ENCODE data around the gene MAT1A. TPM values are rescaled to one million over a fixed set of nuclear protein-coding genes. Genes with fewer than 3 reads are reported as not detected.

MAT1A gene
- total RNA-seq, 1 donor from 2014 or later, result not detected

GRCh38 chr10:80292607-80293239 is 3.3 kb upstream of the MAT1A start:
- TF ChIP-seq CTCF (conservative IDR thresholded peaks at IDR 0.05), result no peak
- H3K9me3 Mint-ChIP-seq, result peaks cover 9% of the 10 kb centered on the region
- peaks cover 16% of the 10 kb centered on the region for H3K4me1 Mint-ChIP-seq
- no peak for DNase-seq (ENCODE audit: low read depth, low spot score)
- H3K27ac Mint-ChIP-seq (ENCODE audit: unreplicated experiment), result no peak overlapping the region
- H3K36me3 Mint-ChIP-seq (ENCODE audit: low read depth), result peaks cover under 1% of the 10 kb centered on the region
- H3K4me3 Mint-ChIP-seq, result no peak overlapping the region
- peaks cover 2% of the 10 kb centered on the region for H3K27me3 Mint-ChIP-seq (ENCODE audit: low read depth)

DNA sequence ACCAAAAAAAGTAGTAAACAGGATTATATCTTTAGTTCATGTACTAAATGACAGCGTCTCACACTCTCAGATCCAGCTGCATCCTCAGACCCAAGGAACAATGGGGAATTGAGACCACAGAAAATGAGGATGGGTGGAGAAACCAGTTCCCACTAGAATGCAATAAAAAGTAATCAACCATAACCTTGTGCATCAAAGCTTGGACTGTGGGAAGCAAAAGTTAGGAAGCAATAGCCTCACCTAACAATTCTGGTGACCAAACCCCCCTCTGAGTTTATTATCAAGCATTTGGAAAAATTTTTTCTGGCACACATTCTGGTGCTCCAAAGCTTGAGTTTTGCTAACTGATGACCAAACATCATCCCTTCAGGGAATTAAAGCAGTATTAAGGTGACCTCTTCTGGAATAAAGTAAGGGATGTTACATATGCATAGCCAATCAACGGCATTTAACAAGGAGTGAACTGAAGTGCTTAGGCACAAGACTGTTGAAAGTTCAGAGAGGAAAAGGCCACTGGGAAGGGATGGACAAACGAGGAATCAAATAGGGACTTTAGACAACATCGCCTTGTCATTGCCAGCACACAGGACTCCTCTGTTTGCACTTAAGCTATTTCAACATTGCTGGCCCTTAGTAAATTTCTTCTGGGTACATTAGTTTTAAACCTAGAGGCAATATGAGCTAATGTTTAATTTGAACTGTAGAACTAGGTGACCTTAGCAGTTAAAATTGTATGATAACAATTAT is 1.2 kb upstream of the MAT1A start:
- H3K4me3 Mint-ChIP-seq, result no peak overlapping the region
- TF ChIP-seq CTCF (conservative IDR thresholded peaks at IDR 0.05), result no peak
- H3K27ac Mint-ChIP-seq (ENCODE audit: unreplicated experiment), result no peak overlapping the region
- no peaks in the 10 kb centered on the region for H3K36me3 Mint-ChIP-seq (ENCODE audit: low read depth)
- H3K9me3 Mint-ChIP-seq, result peaks cover 5% of the 10 kb centered on the region
- no peak for DNase-seq (ENCODE audit: low read depth, low spot score)
- H3K27me3 Mint-ChIP-seq (ENCODE audit: low read depth), result peaks cover 2% of the 10 kb centered on the region
- H3K4me1 Mint-ChIP-seq, result peaks cover 16% of the 10 kb centered on the region

GRCh38 chr10:80288849-80289248 is 609 bp downstream of the MAT1A start:
- Mint-ChIP-seq H3K4me1 (peaks cover 16% of the 10 kb centered on the region), H3K36me3 (ENCODE audit: low read depth) (no peaks in the 10 kb centered on the region), H3K27ac (ENCODE audit: unreplicated experiment) (no peak overlapping the region)

DNA sequence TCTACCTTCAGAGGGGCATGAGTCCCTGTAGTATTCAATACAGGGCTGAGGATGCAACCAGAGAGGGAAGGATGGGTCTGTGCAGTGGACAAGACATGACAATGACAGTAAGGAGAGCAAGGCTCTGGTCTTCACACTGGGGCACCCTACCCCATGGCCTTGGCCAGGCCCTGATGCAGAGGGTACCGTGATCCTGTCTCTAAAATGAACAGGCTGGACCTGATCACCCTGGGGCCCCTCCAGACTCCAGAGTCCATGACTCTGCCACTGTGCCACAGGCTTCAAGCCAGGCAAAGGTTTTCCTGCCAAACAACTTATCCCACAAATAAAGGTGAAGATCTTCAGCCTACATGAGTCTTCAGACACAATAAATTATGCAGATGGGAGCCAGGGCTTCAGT is 4.9 kb downstream of the MAT1A start:
- DNase-seq (ENCODE audit: low read depth, low spot score), result no peak
- Mint-ChIP-seq H3K36me3 (ENCODE audit: low read depth) (no peaks in the 10 kb centered on the region), H3K27ac (ENCODE audit: unreplicated experiment) (no peak overlapping the region), H3K9me3 (no peaks in the 10 kb centered on the region), H3K27me3 (ENCODE audit: low read depth) (peaks cover 2% of the 10 kb centered on the region), H3K4me3 (no peak overlapping the region), H3K4me1 (peaks cover 9% of the 10 kb centered on the region)
- no peak for TF ChIP-seq CTCF (conservative IDR thresholded peaks at IDR 0.05)

More at GRCh38 chr10:80288849-80289248, 609 bp downstream of the MAT1A start:
- Mint-ChIP-seq H3K27me3 (ENCODE audit: low read depth) (peaks cover 2% of the 10 kb centered on the region), H3K9me3 (no peaks in the 10 kb centered on the region), H3K4me3 (no peak overlapping the region)
- DNase-seq (ENCODE audit: low read depth, low spot score), result no peak
- no peak for TF ChIP-seq CTCF (conservative IDR thresholded peaks at IDR 0.05)

DNA sequence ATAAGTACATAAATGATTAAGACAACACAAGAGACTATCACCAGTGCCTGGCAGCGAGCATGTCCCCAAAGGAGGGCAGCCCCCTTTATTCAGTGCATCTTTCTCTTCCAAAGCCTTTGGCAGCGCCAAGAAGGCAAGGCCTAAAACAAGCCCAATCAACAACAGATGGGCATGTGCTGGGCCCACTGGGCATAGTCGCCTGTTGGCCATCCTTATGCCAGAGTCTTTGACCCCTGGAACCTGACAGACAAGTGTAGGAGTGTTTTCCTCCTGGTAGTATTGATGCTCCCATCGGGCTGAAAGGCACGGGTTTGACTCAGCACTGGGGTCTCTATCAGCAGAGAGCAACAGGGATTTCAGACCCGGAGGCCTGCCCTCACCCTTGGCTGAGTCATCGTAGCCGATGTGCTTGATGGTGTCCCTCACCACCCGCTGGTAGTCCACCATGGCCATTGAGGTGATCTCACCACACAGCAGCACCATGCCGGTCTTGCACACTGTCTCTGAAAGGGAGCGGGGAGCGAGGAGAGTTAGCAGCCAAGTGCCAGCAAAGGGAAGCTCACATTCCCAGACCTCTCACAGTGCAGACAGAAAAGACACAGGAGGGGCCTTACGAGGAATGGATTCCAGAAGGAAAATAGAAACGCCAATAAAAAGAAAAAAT is 5.8 kb downstream of the MAT1A start:
- no peak overlapping the region for H3K4me3 Mint-ChIP-seq

More for the DNA sequence above, 5.8 kb downstream of the MAT1A start:
- H3K27me3 Mint-ChIP-seq (ENCODE audit: low read depth), result no peaks in the 10 kb centered on the region
- TF ChIP-seq CTCF (conservative IDR thresholded peaks at IDR 0.05), result no peak
- peaks cover 6% of the 10 kb centered on the region for H3K4me1 Mint-ChIP-seq
- no peaks in the 10 kb centered on the region for H3K9me3 Mint-ChIP-seq
- DNase-seq (ENCODE audit: low read depth, low spot score), result no peak
- H3K27ac Mint-ChIP-seq (ENCODE audit: unreplicated experiment), result no peak overlapping the region
- no peaks in the 10 kb centered on the region for H3K36me3 Mint-ChIP-seq (ENCODE audit: low read depth)
